SHP77 treated with DMSO at 0.1 percent for 48 hours (cell line): ENCODE results near the gene ZNF217.
"Not testable (repeated sequence)": the region's sequence is repeated elsewhere in the genome, so short reads cannot be mapped to it uniquely, and the experiment has no call there.

Source experiments
- DNase-seq: peaks from one replicate; lab custom pipeline; 2025; lab: John Stamatoyannopoulos, UW

Gene ZNF217

DNA sequence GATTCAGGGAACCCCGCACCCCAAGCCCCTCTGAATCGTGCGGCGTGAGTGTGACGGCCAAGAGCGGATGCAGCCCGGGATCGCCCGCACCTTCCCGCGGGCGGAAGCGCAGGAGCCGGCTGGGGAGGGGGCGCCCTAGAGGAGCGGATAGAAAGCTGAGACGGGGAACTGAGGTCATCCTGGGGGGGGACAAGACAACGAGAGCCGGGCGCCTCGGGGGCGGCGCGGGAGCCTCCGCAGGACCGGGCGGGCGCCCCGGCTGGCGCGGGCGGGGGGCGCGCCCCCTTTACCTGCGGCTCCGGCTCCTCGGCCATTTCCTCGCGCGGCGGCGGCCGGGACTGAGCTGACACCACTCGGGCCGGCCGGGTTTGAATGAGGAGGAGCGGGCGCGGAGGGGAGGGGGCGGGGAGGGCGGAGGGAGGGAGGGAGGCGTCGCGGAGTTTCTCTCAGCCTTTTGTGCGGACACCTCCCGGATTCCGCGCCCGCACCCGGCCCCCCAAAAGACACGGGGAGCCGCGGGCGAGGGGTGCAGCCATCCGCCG is at the start of gene ZNF217:
ZNF217 (minus strand) TSS at position 374 of the 542 bp plus-strand sequence. CDS start 11,013 bp downstream, outside the sequence.
- not testable (repeated sequence) for DNase-seq

DNA sequence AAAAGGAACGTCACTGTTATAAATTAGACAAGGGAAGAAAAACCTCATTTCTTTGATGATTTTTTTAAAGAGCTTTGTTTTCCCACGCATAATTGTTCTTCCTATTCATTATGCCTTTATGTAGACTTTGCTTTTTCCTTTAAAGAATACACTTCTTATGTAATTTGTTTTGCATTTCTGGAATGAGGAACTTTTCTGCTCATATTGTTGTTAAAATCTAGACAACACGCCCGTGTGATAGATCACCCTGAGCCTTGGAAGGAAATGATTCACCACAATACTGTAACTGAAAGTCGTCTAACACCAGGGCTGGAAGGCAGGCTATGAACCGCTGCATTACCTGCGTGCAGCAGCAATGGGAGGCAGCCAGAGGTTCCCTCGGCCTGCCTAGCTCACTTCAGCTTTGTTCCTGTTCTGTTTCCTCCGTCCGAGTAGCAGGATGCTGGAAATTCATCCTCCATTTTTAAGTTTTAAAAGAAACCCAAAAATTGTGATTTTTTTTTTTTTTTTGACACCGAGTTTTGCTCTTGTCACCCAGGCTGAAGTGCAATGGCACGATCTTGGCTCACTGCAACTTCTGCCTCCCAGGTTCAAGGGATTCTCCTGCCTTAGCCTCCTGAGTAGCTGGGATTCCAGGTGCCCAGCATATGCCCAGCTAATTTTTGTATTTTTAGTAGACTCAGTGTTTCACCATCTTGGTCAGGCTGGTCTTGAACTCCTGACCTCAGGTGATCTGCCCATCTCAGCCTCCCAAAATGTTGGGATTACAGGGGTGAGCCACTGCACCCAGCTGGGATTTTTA is 49.6 kb upstream of the ZNF217 start:
- DNase-seq = no peak

DNA sequence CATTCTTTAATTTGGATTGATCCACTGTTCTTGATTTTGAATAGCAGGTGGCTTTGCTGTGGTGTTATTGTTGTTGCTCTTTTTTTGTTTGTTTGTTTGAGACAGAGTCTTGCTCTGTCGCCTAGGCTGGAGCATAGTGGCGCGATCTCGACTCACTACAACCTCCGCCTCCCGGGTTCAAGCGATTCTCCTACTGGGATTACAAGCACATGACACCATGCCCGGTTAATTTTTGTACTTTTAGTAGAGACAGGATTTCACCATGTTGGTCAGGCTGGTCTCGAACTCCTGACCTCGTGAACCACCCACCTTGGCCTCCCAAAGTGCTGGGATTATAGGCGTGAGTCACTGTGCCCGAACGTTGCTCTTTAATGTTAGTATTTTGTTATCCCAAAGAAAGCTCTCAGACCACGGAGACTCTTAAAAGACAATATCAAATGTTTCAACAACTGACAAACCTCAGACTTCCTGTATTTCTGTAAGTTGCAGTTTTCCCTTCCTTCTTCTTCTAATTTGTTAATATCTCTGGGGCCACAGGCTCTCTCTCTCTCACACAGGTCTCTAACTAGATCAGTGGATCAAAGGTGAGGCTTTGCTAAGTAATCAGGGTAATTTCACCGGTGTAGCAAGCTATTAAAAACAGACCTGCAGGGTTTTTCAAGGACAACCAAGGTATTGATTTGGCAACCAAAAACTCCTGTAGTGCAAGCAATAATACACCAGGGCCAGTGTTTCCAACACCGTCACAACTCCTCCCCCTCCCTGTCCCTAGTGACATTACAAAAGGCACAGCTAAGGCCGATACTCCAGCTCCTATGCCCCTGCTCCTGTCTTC is 48.8 kb upstream of the ZNF217 start:
- no peak for DNase-seq

DNA sequence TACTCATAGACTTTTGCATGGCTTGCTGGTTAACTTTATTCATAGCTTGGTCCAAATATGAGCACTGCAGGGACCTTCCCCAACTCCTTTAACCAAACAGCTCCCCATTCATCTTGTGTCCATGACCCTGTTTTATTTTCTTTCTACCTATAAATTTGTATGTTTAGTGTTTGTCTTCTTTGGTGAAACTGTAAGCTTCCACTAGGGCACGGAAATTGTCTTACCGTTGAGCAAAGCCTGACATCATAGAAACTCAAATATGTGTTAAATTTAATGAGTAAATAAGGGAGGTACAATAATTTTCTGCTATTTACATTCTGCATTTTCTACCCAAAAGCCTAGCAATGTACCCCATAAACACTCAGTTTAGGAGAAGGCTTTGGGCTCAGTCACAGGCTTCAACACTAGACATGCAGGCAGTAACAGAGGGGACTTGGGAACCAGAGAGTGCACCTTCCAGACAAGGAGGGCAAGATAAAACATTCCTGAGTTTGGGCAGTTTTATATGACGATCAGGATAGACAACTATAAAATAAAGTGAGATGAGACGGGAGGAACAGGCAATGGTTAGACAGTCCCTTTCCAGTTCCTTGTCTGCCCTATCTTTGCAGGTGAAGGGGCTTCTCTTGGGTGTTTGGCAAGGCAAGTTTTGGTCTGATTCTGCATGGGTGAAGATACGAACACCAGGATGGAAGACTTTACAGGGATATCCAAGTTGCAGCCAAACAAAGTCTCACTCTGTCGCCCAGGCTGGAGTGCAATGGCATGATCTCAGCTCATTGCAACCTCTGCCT is 46.2 kb upstream of the ZNF217 start:
- DNase-seq = no peak

DNA sequence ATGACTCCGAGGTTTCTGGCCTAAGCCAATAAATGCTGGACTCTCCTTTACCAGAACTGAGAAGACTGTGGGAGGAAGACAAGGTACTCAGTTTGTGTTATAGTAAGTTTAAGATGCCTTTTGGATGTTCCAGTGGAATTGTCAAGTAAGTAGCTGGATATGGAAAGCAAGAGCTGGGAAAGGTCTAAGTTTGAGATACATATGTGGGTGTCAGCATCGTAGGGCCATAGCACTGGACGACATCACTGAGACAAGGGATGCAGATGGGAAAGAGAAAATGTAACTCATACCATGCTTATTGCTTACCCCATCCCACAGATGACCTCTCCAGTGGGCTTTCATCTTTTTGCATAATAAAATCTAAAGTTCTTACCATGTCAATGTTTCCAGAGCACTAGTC is 45.5 kb upstream of the ZNF217 start:
- DNase-seq = no peak

DNA sequence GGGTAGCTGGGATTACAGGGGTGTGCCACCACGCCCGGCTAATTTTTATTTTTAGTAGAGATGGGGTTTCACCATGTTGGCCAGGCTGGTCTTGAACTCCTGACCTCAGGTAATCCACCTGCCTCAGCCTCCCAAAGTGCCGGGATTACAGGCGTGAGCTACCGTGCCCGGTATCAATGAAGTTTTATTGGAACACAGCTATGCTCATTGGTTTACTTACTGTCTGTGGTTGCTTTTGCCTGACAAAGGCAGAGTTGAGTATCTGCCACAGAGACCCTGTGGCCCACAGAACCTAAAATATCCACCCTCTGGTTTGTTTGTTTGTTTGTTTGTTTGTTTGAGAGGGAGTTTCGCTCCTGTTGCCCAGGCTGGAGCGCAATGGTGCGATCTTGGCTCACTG is 43.7 kb upstream of the ZNF217 start:
- DNase-seq = not testable (repeated sequence)

DNA sequence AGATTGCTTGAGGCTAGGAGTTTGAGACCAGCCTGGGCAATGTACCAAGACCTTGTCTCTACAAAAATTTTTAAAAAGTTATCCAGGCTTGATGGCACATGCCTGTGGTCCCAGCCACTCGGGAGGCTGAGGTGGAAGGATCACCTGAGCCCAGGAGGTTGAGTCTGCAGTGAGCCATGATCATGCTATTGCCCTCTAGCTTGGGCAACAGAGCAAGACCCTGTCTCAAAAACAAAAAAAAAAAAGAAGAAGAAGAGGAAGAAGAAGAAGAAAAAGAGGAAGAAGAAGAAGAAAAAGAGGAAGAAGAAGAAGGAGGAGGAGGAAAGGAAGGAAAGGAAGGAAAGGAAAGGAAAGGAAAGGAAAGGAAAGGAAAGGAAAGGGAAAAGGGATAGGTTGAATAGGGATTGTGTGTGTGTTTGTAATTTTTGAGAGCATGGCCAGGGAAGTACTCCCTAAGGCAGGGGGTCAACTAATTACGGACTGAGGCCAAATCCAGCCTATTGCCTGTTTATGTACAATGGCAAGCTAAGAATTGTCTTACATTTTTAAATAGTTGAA is 43.0 kb upstream of the ZNF217 start:
- DNase-seq = no peak

DNA sequence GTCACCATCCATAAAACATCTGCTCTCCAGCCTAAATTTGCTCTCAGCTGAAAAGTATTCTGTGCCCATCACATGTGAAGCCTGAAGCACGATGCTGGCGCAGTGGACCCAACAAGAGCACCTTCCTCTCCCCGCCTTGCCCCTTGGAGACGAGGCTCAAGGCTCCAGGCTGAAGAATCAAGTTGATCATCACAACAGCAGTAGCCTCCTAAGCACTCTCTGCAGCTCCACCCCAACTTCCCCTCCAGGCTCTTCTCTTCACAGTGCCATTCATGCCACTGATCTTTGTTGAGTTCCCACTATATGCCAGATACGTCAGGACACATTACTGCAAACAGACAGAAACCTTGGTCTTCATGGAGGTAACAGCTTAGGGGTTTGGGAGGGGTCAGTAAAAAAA is 41.6 kb upstream of the ZNF217 start:
- DNase-seq = no peak

DNA sequence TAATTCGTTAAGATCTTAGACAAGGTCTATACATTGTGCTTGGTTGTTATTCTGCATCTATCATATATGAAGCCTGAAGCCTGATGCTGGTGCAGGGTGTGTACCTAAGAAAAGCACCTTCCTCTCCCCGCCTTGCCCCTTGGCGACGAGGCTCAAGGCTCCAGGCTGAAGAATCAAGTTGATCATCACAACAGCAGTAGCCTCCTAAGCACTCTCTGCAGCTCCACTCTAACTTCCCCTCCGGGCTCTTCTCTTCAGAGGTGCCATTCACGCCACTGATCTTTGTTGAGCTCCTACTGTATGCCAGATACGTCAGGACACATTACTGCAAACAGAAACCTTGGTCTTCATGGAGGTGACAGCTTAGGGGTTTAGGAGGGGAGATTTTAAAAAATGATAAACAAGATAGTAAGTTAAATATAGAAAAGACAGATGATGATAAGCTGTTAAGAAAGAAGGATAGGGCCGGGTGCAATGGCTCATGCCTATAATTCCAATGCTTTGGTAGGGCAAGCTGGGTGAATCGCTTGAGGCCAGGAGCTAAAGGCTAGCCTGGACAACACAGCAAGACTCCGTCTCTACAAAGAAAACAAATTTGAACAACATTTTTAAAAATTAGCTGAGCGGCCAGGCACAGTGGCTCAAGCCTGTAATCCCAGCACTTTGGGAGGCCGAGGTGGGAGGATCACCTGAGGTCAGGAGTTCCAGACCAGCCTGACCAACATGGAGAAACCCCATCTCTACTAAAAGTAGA is 38.4 kb upstream of the ZNF217 start:
- DNase-seq = no peak

DNA sequence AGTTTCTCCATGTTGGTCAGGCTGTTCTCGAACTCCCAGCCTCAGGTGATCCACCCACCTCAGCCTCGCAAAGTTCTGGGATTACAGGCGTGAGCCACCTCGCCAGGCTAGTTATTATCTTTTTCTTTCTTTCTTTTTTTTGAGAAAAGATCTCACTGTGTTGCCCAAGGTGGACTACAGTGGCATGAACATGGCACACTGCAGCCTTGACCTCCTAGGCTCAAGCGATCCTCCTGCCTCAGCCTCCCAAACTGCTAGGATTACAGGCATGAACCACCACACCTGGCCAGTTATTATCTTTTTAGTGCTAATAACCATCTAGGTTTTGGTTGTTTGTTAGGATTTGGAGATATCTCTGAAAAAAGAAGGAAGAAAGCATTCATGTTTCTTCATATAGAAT is 35.8 kb upstream of the ZNF217 start:
- DNase-seq = no peak

DNA sequence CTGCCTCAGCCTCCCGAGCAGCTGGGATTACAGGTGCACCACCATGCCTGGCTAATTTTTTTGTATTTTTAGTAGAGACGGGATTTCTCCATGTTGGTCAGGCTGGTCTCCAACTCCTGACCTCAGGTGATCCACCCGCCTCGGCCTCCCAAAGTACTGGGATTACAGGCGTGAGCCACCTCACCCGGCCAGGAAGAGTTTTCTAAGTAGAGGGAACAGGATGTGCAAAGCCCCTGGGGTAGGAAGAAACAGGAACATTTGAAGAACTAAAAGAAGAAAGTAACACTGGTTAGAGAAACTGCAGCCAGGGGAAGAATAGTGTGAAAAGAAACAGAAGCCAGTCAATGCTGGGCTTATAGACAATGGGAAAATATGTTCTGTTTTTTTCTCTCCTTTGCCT is 35.1 kb upstream of the ZNF217 start:
- DNase-seq = not testable (repeated sequence)

DNA sequence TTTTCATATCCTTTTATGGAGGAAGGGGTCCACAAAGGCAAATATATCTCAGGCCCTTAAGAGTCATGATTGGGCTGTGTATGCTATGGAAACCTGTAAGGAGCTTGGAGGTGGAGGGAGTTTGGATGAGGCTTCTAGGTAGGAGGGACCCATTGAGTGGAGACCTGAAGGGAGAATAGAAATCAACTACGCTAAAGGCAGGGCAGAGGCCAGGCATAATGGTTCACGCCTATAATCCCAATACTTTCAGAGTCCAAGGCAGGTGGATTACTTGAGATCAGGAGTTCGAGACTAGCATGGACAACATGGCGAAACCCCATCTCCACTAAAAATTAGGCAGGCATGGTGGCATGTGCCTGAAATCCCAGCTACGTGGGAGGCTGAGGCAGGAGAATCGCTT is 34.4 kb upstream of the ZNF217 start:
- no peak for DNase-seq

DNA sequence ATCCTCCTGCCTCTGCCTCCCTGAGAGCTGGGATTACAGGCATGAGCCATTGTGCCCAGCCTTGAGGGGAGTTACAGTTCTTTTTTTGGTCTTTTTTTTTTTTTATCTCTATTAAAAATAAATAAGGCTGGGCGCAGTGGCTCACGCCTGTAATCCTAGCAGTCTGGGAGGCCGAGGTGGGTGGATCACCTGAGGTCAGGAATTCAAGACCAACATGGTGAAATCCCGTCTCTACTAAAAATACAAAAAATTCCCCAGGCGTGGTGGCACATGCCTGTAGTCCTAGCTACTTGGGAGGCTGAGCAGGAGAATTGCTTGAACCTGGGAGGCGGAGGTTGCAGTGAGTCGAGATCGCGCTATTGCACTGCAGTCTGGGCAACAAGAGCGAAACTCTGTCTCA is 33.4 kb upstream of the ZNF217 start:
- DNase-seq = not testable (repeated sequence)

DNA sequence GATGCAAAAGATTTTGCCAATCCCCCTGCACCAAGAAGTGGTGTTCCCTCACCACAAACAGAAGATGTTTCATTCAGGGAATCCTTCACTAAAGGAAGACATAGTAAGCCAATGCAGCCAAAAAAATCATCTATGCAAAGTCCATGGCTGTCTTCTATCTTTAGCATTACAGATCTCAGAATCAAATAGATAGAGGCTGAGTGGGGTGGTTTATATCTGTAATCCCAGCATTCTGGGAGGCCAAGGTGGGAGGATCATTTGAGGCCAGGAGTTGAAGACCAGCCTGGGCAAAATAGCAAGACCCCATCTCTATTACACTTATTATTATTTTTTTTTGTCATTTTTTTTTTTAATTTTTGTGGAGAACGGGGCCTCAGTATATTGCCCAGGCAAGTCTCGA is 32.9 kb upstream of the ZNF217 start:
- no peak for DNase-seq

DNA sequence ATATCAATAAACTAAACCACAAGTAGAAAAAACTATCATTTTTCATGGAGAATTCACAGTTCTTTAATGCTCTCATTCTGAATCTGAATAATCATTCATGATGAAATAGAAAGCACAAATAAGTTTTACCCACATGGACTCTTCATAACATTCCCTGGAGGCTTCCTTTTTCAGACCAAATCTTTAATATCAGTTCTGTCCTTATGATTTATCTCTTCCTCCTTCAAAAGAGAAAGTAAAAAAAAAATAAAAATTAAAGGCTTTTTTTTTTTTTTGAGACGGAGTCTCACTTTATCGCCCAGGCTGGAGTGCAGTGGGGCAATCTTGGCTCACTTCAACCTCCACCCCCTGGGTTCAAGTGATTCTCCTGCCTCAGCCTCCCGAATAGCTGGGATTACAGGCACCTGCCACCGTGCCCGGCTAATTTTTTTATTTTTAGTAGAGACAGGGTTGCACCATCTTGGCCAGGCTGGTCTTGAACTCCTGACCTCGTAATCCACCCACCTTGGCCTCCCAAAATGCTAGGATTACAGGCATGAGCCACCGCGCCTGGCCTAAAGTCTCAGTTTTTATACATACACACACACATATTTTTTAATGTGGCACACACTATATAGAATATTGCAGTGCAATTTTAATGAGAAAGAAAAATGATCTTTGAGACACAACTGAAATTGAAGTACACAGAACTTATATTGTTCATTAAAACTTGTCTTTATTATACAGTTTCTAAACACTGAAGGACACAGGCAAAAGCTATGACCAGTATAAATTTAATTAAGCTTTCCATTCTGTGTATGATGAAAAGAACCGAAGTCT is 31.9 kb upstream of the ZNF217 start:
- no peak for DNase-seq

DNA sequence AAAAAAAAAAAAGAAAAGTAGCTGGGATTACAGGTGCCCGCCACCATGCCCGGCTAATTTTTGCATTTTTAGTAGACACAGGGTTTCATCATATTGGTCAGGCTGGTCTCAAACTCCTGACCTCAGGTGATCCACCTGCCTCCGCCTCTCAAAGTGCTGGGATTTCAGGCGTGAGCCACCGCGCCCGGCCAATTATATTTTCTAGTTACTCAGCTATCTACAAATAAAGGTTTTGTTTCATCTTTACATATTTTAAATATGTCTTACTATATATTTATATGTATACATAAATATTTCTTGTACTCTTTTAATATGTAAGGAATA is 31.2 kb upstream of the ZNF217 start:
- DNase-seq = not testable (repeated sequence)

DNA sequence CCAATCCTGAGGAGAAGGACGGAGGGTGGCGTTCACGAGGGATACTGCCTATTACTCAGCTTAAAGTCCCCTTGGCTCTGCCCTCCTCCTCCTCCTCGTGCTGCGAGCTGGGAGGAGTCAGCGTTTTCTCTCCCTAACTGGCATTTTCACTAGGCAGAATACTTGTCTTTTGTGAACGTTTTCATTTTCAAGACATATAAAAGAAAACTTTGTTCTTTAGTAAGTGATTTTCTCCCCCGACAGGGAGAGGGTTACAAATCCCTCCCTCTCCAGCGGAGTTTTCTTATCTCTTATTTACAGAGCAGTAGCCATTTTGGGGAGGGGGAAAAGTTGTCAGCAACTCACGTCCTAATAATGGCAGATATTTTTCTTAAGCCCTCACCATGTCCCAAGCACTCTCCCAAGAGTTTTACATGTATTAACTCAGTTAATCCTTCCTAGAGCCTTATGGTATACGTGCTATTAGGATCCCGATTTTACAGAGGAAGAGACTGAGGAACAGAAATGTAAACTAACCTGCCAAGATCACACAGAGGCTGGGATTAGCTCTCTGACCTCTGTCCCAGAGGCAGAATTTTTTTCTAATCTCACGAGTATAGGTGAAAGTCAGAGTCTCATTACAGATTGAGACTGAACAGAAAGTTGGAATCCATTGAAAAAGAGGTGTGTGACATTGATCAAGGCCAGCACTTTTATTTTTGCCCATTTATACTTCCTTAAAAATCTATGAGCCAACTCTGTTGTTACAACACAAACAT is 30.0 kb upstream of the ZNF217 start:
- DNase-seq = no peak

DNA sequence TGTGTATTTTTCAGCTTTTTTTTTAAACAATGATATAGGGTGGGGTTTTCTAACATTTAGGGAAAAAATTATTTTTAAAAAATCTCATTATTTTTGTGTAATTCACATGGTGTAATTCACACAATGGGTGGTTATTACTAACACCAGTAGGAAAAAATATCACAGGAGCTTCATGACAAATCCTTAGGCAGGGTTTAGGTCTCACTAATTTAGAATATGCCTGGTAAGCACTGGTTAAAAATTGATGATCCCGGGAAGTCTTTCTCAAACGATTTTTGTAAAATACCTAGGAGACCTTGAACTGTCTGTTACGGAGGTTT is 29.5 kb upstream of the ZNF217 start:
- no peak for DNase-seq

DNA sequence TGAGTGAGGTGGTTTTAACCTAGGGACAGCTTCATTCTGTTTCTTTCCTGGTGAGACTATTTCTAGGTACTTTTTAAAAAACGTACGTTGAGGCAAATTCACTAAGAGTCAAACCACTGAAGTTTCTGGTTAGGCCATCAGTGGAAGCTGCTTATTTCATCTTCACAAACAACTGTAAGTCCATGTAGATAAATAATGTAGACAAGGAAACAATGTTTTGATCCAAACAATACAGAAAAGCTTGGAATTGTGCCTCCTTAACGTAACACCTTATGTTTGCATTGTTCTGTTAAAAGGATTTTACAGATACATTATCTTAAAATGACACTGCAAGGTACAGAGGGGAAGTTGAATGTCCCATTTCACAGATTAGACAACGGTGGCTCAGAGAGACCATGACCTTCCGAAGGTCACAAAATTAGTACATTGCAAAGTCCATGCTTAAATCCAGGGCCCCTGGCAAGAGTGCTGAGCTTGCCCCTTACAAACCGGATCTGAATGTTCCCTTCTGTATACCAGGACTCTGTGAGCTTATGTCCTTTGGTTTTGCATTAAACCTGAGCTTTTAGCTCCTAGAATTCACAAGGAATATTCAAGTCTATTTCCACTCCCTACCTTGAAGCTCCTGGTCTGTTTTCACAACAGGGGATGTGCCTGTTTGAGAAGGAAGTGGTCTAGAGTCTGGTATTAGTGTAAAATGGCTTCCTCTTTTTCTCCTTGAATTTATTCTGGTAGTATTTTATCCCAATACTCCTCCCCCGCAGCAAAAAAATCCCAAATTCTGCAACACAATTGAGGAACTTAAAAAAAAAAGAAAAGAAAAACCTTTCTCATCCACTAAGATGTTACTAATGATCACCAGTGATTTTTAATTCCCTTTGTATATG is 28.9 kb upstream of the ZNF217 start:
- no peak for DNase-seq
